ENCODE data around the gene IGFBP3. TPM values are rescaled to one million over a fixed set of nuclear protein-coding genes. Genes with fewer than 3 reads are reported as not detected.

IGFBP3 gene
- total RNA-seq, 1 experiment from 2014 or later, result 2.9 TPM

- ATAC-seq (no peak), DNase-seq (ENCODE audit: low spot score) (no peak)
- Mint-ChIP-seq H3K27ac (no peak overlapping the region), H3K36me3 (no peaks in the 10 kb centered on the region), H3K4me3 (no peak overlapping the region), H3K9me3 (no peaks in the 10 kb centered on the region), H3K4me1 (peaks cover 3% of the 10 kb centered on the region; the same call in 1 of the 2 replicates), H3K27me3 (ENCODE audit: low read depth) (peaks cover 8% of the 10 kb centered on the region; the same call in 1 of the 2 replicates)
- ChIA-PET POLR2A (no interaction called here), CTCF (interaction anchor here (0.6 to 1.9 kb wide), 4 partner anchors 11 to 38 kb away, joined by 3 to 7 read pairs (median 6); no protein-coding TSS in a partner anchor)
- TF ChIP-seq PRDM15 (CRISPR knock-in tag; IDR thresholded peaks at IDR 0.05) (no peak), E2F5 (CRISPR knock-in tag; IDR thresholded peaks at IDR 0.05) (no peak), FOXJ3 (CRISPR knock-in tag; IDR thresholded peaks at IDR 0.05; ENCODE audit: borderline replicate concordance) (no peak), ZSCAN18 (CRISPR knock-in tag; IDR thresholded peaks at IDR 0.05) (no peak), ETV6 (CRISPR knock-in tag; IDR thresholded peaks at IDR 0.05) (no peak), ZNF263 (CRISPR knock-in tag; IDR thresholded peaks at IDR 0.05; ENCODE audit: low read depth) (no peak), TP53 (CRISPR knock-in tag; IDR thresholded peaks at IDR 0.05) (no peak), NR3C1 (CRISPR knock-in tag; conservative IDR thresholded peaks at IDR 0.05; ENCODE audit: low read depth) (no peak), ZNF416 (CRISPR knock-in tag; IDR thresholded peaks at IDR 0.05) (no peak)
These were observed 19.5 kb downstream of the IGFBP3 start for GRCh38 chr7:45901566-45901965.

- Mint-ChIP-seq H3K27ac (no peak overlapping the region), H3K4me1 (no peaks in the 10 kb centered on the region), H3K27me3 (ENCODE audit: low read depth) (peaks cover 3% of the 10 kb centered on the region), H3K4me3 (no peak overlapping the region), H3K36me3 (no peaks in the 10 kb centered on the region), H3K9me3 (no peaks in the 10 kb centered on the region)
- TF ChIP-seq TEAD1 (CRISPR knock-in tag; IDR thresholded peaks at IDR 0.05), result no peak
- TF ChIP-seq E2F1 (CRISPR knock-in tag; IDR thresholded peaks at IDR 0.05), result no peak
- TF ChIP-seq CTCF (IDR thresholded peaks at IDR 0.05), result no peak
- TF ChIP-seq ZNF219 (CRISPR knock-in tag; IDR thresholded peaks at IDR 0.05; ENCODE audit: borderline replicate concordance), result no peak
- TF ChIP-seq NR3C1 (CRISPR knock-in tag; conservative IDR thresholded peaks at IDR 0.05; ENCODE audit: low read depth), result no peak
- TF ChIP-seq TCF7 (CRISPR knock-in tag; IDR thresholded peaks at IDR 0.05; ENCODE audit: low read depth), result no peak
- no peak for TF ChIP-seq CBFB (CRISPR knock-in tag; IDR thresholded peaks at IDR 0.05; ENCODE audit: low read depth)
- POLR2A ChIA-PET, result no interaction called here
- CTCF ChIA-PET, result no interaction called here
- ATAC-seq (no peak), DNase-seq (ENCODE audit: low spot score) (no peak)
These were observed 22.9 kb downstream of the IGFBP3 start for GRCh38 chr7:45898222-45898621.
